Measurements from ENCODE around the gene AKAP6.

Gene AKAP6

GRCh38 chr14:32603992-32604565 is 275.0 kb downstream of the AKAP6 start:
- Mint-ChIP-seq H3K27me3 (no peaks in the 10 kb centered on the region), H3K4me1 (ENCODE audit: low read depth in 2 of 2) (no peaks in the 10 kb centered on the region), H3K9me3 (no peaks in the 10 kb centered on the region), H3K27ac (no peak overlapping the region), H3K36me3 (ENCODE audit: insufficient read depth) (no peaks in the 10 kb centered on the region), H3K4me3 (no peak overlapping the region)
- no peak for ATAC-seq (replicated peaks)
- DNase-seq = no peak

- ATAC-seq (replicated peaks) (no peak), DNase-seq (no peak)
- Mint-ChIP-seq H3K9me3 (no peaks in the 10 kb centered on the region), H3K4me3 (no peak overlapping the region), H3K27me3 (no peaks in the 10 kb centered on the region), H3K4me1 (ENCODE audit: low read depth in 2 of 2) (no peaks in the 10 kb centered on the region), H3K36me3 (ENCODE audit: insufficient read depth) (no peaks in the 10 kb centered on the region), H3K27ac (no peak overlapping the region)
Measured at GRCh38 chr14:32606301-32606700, 277.2 kb downstream of the AKAP6 start.

GRCh38 chr14:32607399-32607798 is 278.3 kb downstream of the AKAP6 start:
- DNase-seq (no peak), ATAC-seq (replicated peaks) (no peak)
- no peak overlapping the region for H3K27ac Mint-ChIP-seq
- H3K9me3 Mint-ChIP-seq = no peaks in the 10 kb centered on the region
- no peaks in the 10 kb centered on the region for H3K27me3 Mint-ChIP-seq
- no peaks in the 10 kb centered on the region for H3K36me3 Mint-ChIP-seq (ENCODE audit: insufficient read depth)
- no peak overlapping the region for H3K4me3 Mint-ChIP-seq
- H3K4me1 Mint-ChIP-seq (ENCODE audit: low read depth in 2 of 2) = no peaks in the 10 kb centered on the region

GRCh38 chr14:32608857-32609256 is 279.8 kb downstream of the AKAP6 start:
- no peak for ATAC-seq (replicated peaks)
- no peak overlapping the region for H3K4me3 Mint-ChIP-seq

GRCh38 chr14:32609388-32609787 is 280.3 kb downstream of the AKAP6 start:
- Mint-ChIP-seq H3K9me3 (no peaks in the 10 kb centered on the region), H3K27ac (no peak overlapping the region), H3K4me3 (no peak overlapping the region), H3K27me3 (no peaks in the 10 kb centered on the region), H3K36me3 (ENCODE audit: insufficient read depth) (no peaks in the 10 kb centered on the region), H3K4me1 (ENCODE audit: low read depth in 2 of 2) (no peaks in the 10 kb centered on the region)
- no peak for ATAC-seq (replicated peaks)
- DNase-seq = no peak

More at GRCh38 chr14:32608857-32609256, 279.8 kb downstream of the AKAP6 start:
- no peaks in the 10 kb centered on the region for H3K4me1 Mint-ChIP-seq (ENCODE audit: low read depth in 2 of 2)
- no peaks in the 10 kb centered on the region for H3K36me3 Mint-ChIP-seq (ENCODE audit: insufficient read depth)
- H3K27me3 Mint-ChIP-seq = no peaks in the 10 kb centered on the region
- no peak overlapping the region for H3K27ac Mint-ChIP-seq
- no peaks in the 10 kb centered on the region for H3K9me3 Mint-ChIP-seq
- no peak for DNase-seq

GRCh38 chr14:32611752-32612151 is 282.7 kb downstream of the AKAP6 start:
- H3K4me1 Mint-ChIP-seq (ENCODE audit: low read depth in 2 of 2) = no peaks in the 10 kb centered on the region
- no peak overlapping the region for H3K27ac Mint-ChIP-seq
- ATAC-seq (replicated peaks) (no peak), DNase-seq (no peak)
- H3K9me3 Mint-ChIP-seq = peaks cover under 1 to 2% of the 10 kb centered on the region in 2 donors
- no peaks in the 10 kb centered on the region for H3K36me3 Mint-ChIP-seq (ENCODE audit: insufficient read depth)
- no peaks in the 10 kb centered on the region for H3K27me3 Mint-ChIP-seq
- H3K4me3 Mint-ChIP-seq = no peak overlapping the region

GRCh38 chr14:32618991-32619390 is 289.9 kb downstream of the AKAP6 start:
- no peak for ATAC-seq (replicated peaks)

GRCh38 chr14:32620303-32620702 is 291.2 kb downstream of the AKAP6 start:
- H3K36me3 Mint-ChIP-seq (ENCODE audit: insufficient read depth) = no peaks in the 10 kb centered on the region
- no peaks in the 10 kb centered on the region for H3K4me1 Mint-ChIP-seq (ENCODE audit: low read depth in 2 of 2)
- H3K4me3 Mint-ChIP-seq = no peak overlapping the region
- no peak for DNase-seq
- H3K27me3 Mint-ChIP-seq = no peaks in the 10 kb centered on the region
- no peak overlapping the region for H3K27ac Mint-ChIP-seq
- no peak for ATAC-seq (replicated peaks)
- H3K9me3 Mint-ChIP-seq = peaks cover 4 to 7% of the 10 kb centered on the region in 2 donors

More at GRCh38 chr14:32618991-32619390, 289.9 kb downstream of the AKAP6 start:
- no peaks in the 10 kb centered on the region for H3K36me3 Mint-ChIP-seq (ENCODE audit: insufficient read depth)
- peaks cover 6 to 7% of the 10 kb centered on the region in 2 donors for H3K9me3 Mint-ChIP-seq
- DNase-seq = no peak
- H3K27ac Mint-ChIP-seq = no peak overlapping the region
- no peaks in the 10 kb centered on the region for H3K27me3 Mint-ChIP-seq
- H3K4me1 Mint-ChIP-seq (ENCODE audit: low read depth in 2 of 2) = no peaks in the 10 kb centered on the region
- no peak overlapping the region for H3K4me3 Mint-ChIP-seq

GRCh38 chr14:32620724-32621123 is 291.6 kb downstream of the AKAP6 start:
- Mint-ChIP-seq H3K9me3 (peaks cover 4 to 7% of the 10 kb centered on the region in 2 donors), H3K36me3 (ENCODE audit: insufficient read depth) (no peaks in the 10 kb centered on the region), H3K4me3 (no peak overlapping the region), H3K27ac (no peak overlapping the region), H3K27me3 (no peaks in the 10 kb centered on the region), H3K4me1 (ENCODE audit: low read depth in 2 of 2) (no peaks in the 10 kb centered on the region)
- no peak for ATAC-seq (replicated peaks)
- no peak for DNase-seq

- H3K4me1 Mint-ChIP-seq (ENCODE audit: low read depth in 2 of 2) = no peaks in the 10 kb centered on the region
- H3K27ac Mint-ChIP-seq = no peak overlapping the region
- H3K36me3 Mint-ChIP-seq (ENCODE audit: insufficient read depth) = no peaks in the 10 kb centered on the region
- no peaks in the 10 kb centered on the region for H3K27me3 Mint-ChIP-seq
- H3K9me3 Mint-ChIP-seq = peaks cover 6 to 11% of the 10 kb centered on the region in 2 donors
- no peak overlapping the region for H3K4me3 Mint-ChIP-seq
- ATAC-seq (replicated peaks) = no peak
- DNase-seq = no peak
Measured at GRCh38 chr14:32621585-32621984, 292.5 kb downstream of the AKAP6 start.

GRCh38 chr14:32622742-32623141 is 293.6 kb downstream of the AKAP6 start:
- H3K9me3 Mint-ChIP-seq = peaks cover 4 to 8% of the 10 kb centered on the region in 2 donors
- H3K27me3 Mint-ChIP-seq = no peaks in the 10 kb centered on the region
- no peak overlapping the region for H3K27ac Mint-ChIP-seq
- ATAC-seq (replicated peaks) = no peak
- no peaks in the 10 kb centered on the region for H3K36me3 Mint-ChIP-seq (ENCODE audit: insufficient read depth)
- no peak for DNase-seq
- no peak overlapping the region for H3K4me3 Mint-ChIP-seq
- no peaks in the 10 kb centered on the region for H3K4me1 Mint-ChIP-seq (ENCODE audit: low read depth in 2 of 2)

- no peak overlapping the region for H3K4me3 Mint-ChIP-seq
- H3K36me3 Mint-ChIP-seq (ENCODE audit: insufficient read depth) = no peaks in the 10 kb centered on the region
- ATAC-seq (replicated peaks) (no peak), DNase-seq (no peak)
- H3K27me3 Mint-ChIP-seq = no peaks in the 10 kb centered on the region
- H3K27ac Mint-ChIP-seq = no peak overlapping the region
- peaks cover 4 to 8% of the 10 kb centered on the region in 2 donors for H3K9me3 Mint-ChIP-seq
- no peaks in the 10 kb centered on the region for H3K4me1 Mint-ChIP-seq (ENCODE audit: low read depth in 2 of 2)
Measured at GRCh38 chr14:32623300-32624093, 294.4 kb downstream of the AKAP6 start.

GRCh38 chr14:32625211-32625610 is 296.1 kb downstream of the AKAP6 start:
- Mint-ChIP-seq H3K4me1 (ENCODE audit: low read depth in 2 of 2) (no peaks in the 10 kb centered on the region), H3K27me3 (no peaks in the 10 kb centered on the region), H3K9me3 (peaks cover 4 to 8% of the 10 kb centered on the region in 2 donors), H3K27ac (no peak overlapping the region), H3K4me3 (no peak overlapping the region), H3K36me3 (ENCODE audit: insufficient read depth) (no peaks in the 10 kb centered on the region)
- no peak for DNase-seq
- ATAC-seq (replicated peaks) = no peak
